Activated CD4-positive, alpha-beta memory T cell treated with anti-CD3 and anti-CD28 coated beads, Interleukin-2, amount 10 ng/mL, durations not matched to agents 7 days and 5 days (primary cell): ENCODE measurements around the gene PLS1. TPM values are rescaled to one million over a fixed set of nuclear protein-coding genes. Genes with fewer than 3 reads are reported as not detected.
"Not testable (repeated sequence)": the region's sequence is repeated elsewhere in the genome, so short reads cannot be mapped to it uniquely, and the experiment has no call there.

Experiments
- CTCF ChIA-PET: fragments of 350-600 bp; sonication (Branson Sonifier 250); formaldehyde crosslinking; loops from one replicate; lab custom pipeline; 2021; ENCODE audit warnings: antibody characterized with exemption, inconsistent platforms; lab: Charles Lee
- POLR2A ChIA-PET: fragments of 350-600 bp; sonication (Branson Sonifier 250); formaldehyde crosslinking; loops from one replicate; lab custom pipeline; 2021; ENCODE audit warnings: antibody characterized with exemption; lab: Charles Lee
- DNase-seq: peaks from one replicate; pipeline ENCODE4 v3.0.0-alpha.2; 2020
- H3K27ac Mint-ChIP-seq: one replicate; pipeline ENCODE4 v1.8.0; 2021; ENCODE audit warnings: mild to moderate bottlenecking, mixed read lengths
- H3K27me3 Mint-ChIP-seq: one replicate; pipeline ENCODE4 v1.8.0; 2021; ENCODE audit warnings: mixed read lengths
- H3K36me3 Mint-ChIP-seq: one replicate; pipeline ENCODE4 v1.8.0; 2021; ENCODE audit warnings: low read depth, mixed read lengths
- H3K4me1 Mint-ChIP-seq: one replicate; pipeline ENCODE4 v1.8.0; 2021; ENCODE audit warnings: mixed read lengths
- H3K4me3 Mint-ChIP-seq: one replicate; pipeline ENCODE4 v1.8.0; 2021; ENCODE audit warnings: mild to moderate bottlenecking, mixed read lengths
- H3K9me3 Mint-ChIP-seq: one replicate; pipeline ENCODE4 v1.8.0; 2021; ENCODE audit warnings: mixed read lengths
- total RNA-seq, 2 experiments: library from RNA; stranded (reverse); gene quantifications; one replicate each; pipeline ENCODE4 v1.2.3, GENCODE V29; 2021

The PLS1 gene
- total RNA-seq, 2 experiments from 2014 or later = 3.1 to 3.6 TPM

- peaks cover 12% of the 10 kb centered on the region for H3K4me1 Mint-ChIP-seq
- peak overlapping the region; percentile 80 for H3K4me3 Mint-ChIP-seq
- DNase-seq = peak; percentile 20
- H3K36me3 Mint-ChIP-seq = no peaks in the 10 kb centered on the region
- H3K9me3 Mint-ChIP-seq = no peaks in the 10 kb centered on the region
- ChIA-PET POLR2A (interaction anchor here (0.8 to 2.8 kb wide), 5 partner anchors 130 to 928 kb away, joined by 3 to 16 read pairs (median 4); partner anchors contain the start of gene ATR), CTCF (no interaction called here)
- peaks cover 47% of the 10 kb centered on the region for H3K27me3 Mint-ChIP-seq
- peak overlapping the region; percentile 64 for H3K27ac Mint-ChIP-seq
These were observed 128.6 kb downstream of the PLS1 start for GRCh38 chr3:142724682-142725356.

- CTCF ChIA-PET = no interaction called here
- Mint-ChIP-seq H3K27ac (no peak overlapping the region), H3K36me3 (no peaks in the 10 kb centered on the region), H3K9me3 (no peaks in the 10 kb centered on the region), H3K4me3 (peak overlapping the region; percentile 80), H3K27me3 (peaks cover 44% of the 10 kb centered on the region), H3K4me1 (peaks cover 12% of the 10 kb centered on the region)
- POLR2A ChIA-PET = interaction anchor here (0.8 to 2.8 kb wide), 2 partner anchors 146 to 273 kb away, joined by 3 to 16 read pairs; partner anchors contain the start of gene ATR
- no peak for DNase-seq
These were observed 129.2 kb downstream of the PLS1 start for GRCh38 chr3:142725357-142725739.

- H3K27ac Mint-ChIP-seq = no peak overlapping the region
- H3K4me1 Mint-ChIP-seq = peaks cover 12% of the 10 kb centered on the region
- H3K27me3 Mint-ChIP-seq = peaks cover 37% of the 10 kb centered on the region
- no peaks in the 10 kb centered on the region for H3K9me3 Mint-ChIP-seq
- ChIA-PET CTCF (interaction anchor here (1.3 kb wide), 1 partner anchor 147 kb away, joined by 4 read pairs; the partner anchor contains the start of gene ATR), POLR2A (no interaction called here)
- no peaks in the 10 kb centered on the region for H3K36me3 Mint-ChIP-seq
- no peak overlapping the region for H3K4me3 Mint-ChIP-seq
- no peak for DNase-seq
These were observed 129.8 kb downstream of the PLS1 start for GRCh38 chr3:142726017-142726416.

- Mint-ChIP-seq H3K27ac (no peak overlapping the region), H3K4me3 (no peak overlapping the region), H3K4me1 (no peaks in the 10 kb centered on the region), H3K9me3 (no peaks in the 10 kb centered on the region), H3K27me3 (peaks cover 5% of the 10 kb centered on the region), H3K36me3 (no peaks in the 10 kb centered on the region)
- ChIA-PET CTCF (no interaction called here), POLR2A (interaction anchor here (1.4 kb wide), 1 partner anchor 9 kb away, joined by 3 read pairs; the partner anchor contains the start of gene TRPC1)
- DNase-seq = no peak
These were observed 135.9 kb downstream of the PLS1 start for GRCh38 chr3:142732066-142732465.

GRCh38 chr3:142734834-142735233, 138.6 kb downstream of the PLS1 start:
- POLR2A ChIA-PET = no interaction called here
- H3K36me3 Mint-ChIP-seq = no peaks in the 10 kb centered on the region

GRCh38 chr3:142735462-142735861, 139.3 kb downstream of the PLS1 start:
- CTCF ChIA-PET = no interaction called here
- no peaks in the 10 kb centered on the region for H3K4me1 Mint-ChIP-seq
- no peaks in the 10 kb centered on the region for H3K36me3 Mint-ChIP-seq
- no peak for DNase-seq
- no peaks in the 10 kb centered on the region for H3K9me3 Mint-ChIP-seq
- no peaks in the 10 kb centered on the region for H3K27me3 Mint-ChIP-seq
- H3K27ac Mint-ChIP-seq = no peak overlapping the region
- H3K4me3 Mint-ChIP-seq = no peak overlapping the region
- POLR2A ChIA-PET = no interaction called here

More at GRCh38 chr3:142734834-142735233, 138.6 kb downstream of the PLS1 start:
- Mint-ChIP-seq H3K4me1 (no peaks in the 10 kb centered on the region), H3K4me3 (no peak overlapping the region), H3K27ac (no peak overlapping the region), H3K27me3 (no peaks in the 10 kb centered on the region), H3K9me3 (no peaks in the 10 kb centered on the region)
- CTCF ChIA-PET = no interaction called here
- no peak for DNase-seq

- Mint-ChIP-seq H3K9me3 (no peaks in the 10 kb centered on the region), H3K36me3 (no peaks in the 10 kb centered on the region), H3K4me1 (no peaks in the 10 kb centered on the region), H3K4me3 (no peak overlapping the region), H3K27ac (no peak overlapping the region), H3K27me3 (peaks cover 2% of the 10 kb centered on the region)
- no peak for DNase-seq
- ChIA-PET POLR2A (no interaction called here), CTCF (no interaction called here)
These were observed 142.2 kb downstream of the PLS1 start for GRCh38 chr3:142738396-142738795.

GRCh38 chr3:142746646-142747045, 150.5 kb downstream of the PLS1 start:
- Mint-ChIP-seq H3K9me3 (no peaks in the 10 kb centered on the region), H3K4me1 (no peaks in the 10 kb centered on the region), H3K27me3 (no peaks in the 10 kb centered on the region), H3K36me3 (peaks cover 7% of the 10 kb centered on the region), H3K4me3 (no peak overlapping the region), H3K27ac (no peak overlapping the region)
- CTCF ChIA-PET = no interaction called here
- POLR2A ChIA-PET = no interaction called here
- no peak for DNase-seq

- H3K27ac Mint-ChIP-seq, DNase-seq, H3K36me3 Mint-ChIP-seq, POLR2A ChIA-PET, H3K9me3 Mint-ChIP-seq, H3K4me3 Mint-ChIP-seq, H3K4me1 Mint-ChIP-seq, H3K27me3 Mint-ChIP-seq, CTCF ChIA-PET: not testable (repeated sequence)
These were observed 154.3 kb downstream of the PLS1 start for GRCh38 chr3:142750531-142750930.

GRCh38 chr3:142752605-142753004, 156.4 kb downstream of the PLS1 start:
- H3K4me3 Mint-ChIP-seq, H3K27ac Mint-ChIP-seq, CTCF ChIA-PET, H3K27me3 Mint-ChIP-seq, H3K4me1 Mint-ChIP-seq, POLR2A ChIA-PET, H3K36me3 Mint-ChIP-seq, DNase-seq, H3K9me3 Mint-ChIP-seq: not testable (repeated sequence)

GRCh38 chr3:142754494-142754893, 158.3 kb downstream of the PLS1 start:
- peaks cover 7% of the 10 kb centered on the region for H3K36me3 Mint-ChIP-seq
- H3K27ac Mint-ChIP-seq = no peak overlapping the region
- H3K4me1 Mint-ChIP-seq = no peaks in the 10 kb centered on the region
- H3K9me3 Mint-ChIP-seq = no peaks in the 10 kb centered on the region
- ChIA-PET POLR2A (no interaction called here), CTCF (interaction anchor here (0.7 kb wide), 1 partner anchor 18 kb away, joined by 3 read pairs; no protein-coding TSS in a partner anchor)
- H3K4me3 Mint-ChIP-seq = no peak overlapping the region
- DNase-seq = no peak
- H3K27me3 Mint-ChIP-seq = no peaks in the 10 kb centered on the region
